A172 (cell line): ENCODE measurements around the gene ZDHHC8. TPM values are rescaled to one million over a fixed set of nuclear protein-coding genes. Genes with fewer than 3 reads are reported as not detected.

ENCODE experiments used
- DNase-seq: peaks from one replicate; pipeline ENCODE4 v3.0.0-alpha.2; 2015; ENCODE audit warnings: low spot score
- total RNA-seq: library from RNA; depleted of rRNA; stranded (reverse); fragments of >200 nt; shearing (Covaris generic); gene quantifications from 2 replicates; pipeline ENCODE4 v1.2.3, GENCODE V29; 2014; rRNA removed

The ZDHHC8 gene
- total RNA-seq, 1 experiment from 2014 or later: 8.6 TPM

DNA sequence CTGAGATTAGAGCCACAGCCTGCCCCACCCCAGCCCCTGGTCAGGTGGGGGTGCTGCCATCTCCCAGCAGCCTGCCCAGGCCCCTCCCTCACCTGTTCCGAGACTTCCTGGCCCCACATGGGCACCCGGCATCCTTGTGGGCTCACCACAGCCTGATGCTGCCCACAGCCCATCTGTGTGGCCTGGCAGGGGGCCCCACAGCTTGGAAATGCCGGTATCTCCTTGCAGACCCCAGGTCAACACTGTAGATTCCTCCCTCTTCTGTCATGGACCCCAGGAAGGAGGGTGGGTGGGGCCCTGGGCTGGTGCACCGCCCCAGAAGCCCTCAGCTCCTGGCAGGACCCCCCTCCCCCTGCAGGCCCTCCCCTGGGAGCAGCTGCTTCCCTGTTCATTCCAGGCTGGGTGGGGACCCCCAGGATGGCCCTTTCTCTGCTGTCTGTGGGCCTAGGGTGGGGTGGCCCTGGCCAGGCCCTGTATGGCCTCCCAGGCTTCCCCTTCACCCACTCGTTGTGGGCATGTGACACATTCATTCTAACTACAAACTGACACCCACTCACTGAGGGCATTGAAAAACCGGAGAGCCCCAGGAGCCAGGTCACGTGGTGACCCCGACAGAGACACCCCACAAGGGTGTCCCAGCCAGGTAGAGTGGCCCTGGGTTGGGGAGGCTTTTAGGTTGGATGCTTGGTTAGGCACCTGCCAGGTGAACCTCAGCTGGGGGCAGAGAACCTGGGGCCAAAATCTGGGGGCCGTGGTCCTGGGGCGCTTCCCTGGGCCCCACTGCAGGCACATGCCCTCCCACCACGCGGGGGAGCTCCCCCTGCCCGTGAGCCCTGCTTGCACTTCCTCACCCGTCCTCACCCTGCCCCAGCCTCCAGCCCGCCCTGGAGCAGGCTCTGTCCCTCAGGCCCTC, 63.3 kb downstream of the ZDHHC8 start:
- no peak for DNase-seq

DNA sequence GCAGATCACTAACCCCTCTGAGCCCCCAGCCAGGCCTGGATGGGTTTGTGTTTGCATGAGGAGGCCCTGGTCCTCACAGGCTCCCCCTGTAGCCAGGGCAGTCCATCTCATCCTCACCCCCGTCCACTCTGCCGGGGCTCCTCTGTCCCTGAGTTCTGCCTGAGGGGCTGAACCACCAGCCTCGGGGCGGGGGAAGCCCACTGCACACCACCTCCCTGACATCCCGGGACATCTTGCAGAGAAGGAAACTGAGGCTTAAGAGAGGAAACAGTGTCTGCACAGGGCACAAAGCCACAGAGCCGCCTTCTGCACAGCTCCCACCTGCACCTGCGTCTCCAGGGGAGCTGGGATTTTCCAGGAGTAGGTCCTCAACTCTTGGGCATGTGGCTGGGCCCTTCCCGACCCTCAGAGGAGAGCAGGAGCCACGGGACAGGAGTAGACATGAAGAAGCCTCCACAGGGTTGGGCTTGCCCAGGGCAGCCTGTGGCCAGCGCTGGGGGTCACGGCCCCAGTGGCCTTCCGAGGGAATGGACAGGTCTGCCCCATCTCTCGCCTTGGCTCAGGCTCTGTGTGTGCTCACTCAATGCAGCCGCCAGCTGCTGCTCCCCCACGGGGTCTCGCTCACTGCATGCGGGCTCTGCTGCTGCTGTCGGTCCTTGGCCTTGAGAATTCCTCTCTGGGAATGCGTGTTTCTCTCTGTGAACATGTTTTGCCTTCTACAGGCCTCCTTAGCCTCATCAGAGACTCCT, 64.7 kb downstream of the ZDHHC8 start:
- no peak for DNase-seq

Other genes with a start within 250 kb of the ZDHHC8 start
- 91.9 and 130 TPM in 2 replicates for gene COMT, start 190.0 kb upstream of the ZDHHC8 start, total RNA-seq
- gene TXNRD2, start 190.0 kb upstream of the ZDHHC8 start, total RNA-seq: 112 and 114 TPM in 2 replicates
- 9.3 and 22.7 TPM in 2 replicates for gene ARVCF, start 115.0 kb upstream of the ZDHHC8 start, total RNA-seq
- 29.6 and 36.3 TPM in 2 replicates for gene TANGO2, start 110.7 kb upstream of the ZDHHC8 start, total RNA-seq
- gene DGCR8, start 51.6 kb upstream of the ZDHHC8 start, total RNA-seq: 16.2 and 20.1 TPM in 2 replicates
- gene RANBP1, start 15.7 kb upstream of the ZDHHC8 start, total RNA-seq: 430 and 525 TPM in 2 replicates
- gene TRMT2A, start 14.6 kb upstream of the ZDHHC8 start, total RNA-seq: 30.8 and 31.1 TPM in 2 replicates
- gene CCDC188, start 19.3 kb downstream of the ZDHHC8 start, total RNA-seq: not detected in 2 replicates
- 10.9 and 15.6 TPM in 2 replicates for gene RTN4R, start 136.5 kb downstream of the ZDHHC8 start, total RNA-seq
- gene DGCR6L, start 188.3 kb downstream of the ZDHHC8 start, total RNA-seq: 43.7 and 48.2 TPM in 2 replicates